Keratinocyte (primary cell): ENCODE data around the gene SAE1. TPM values are rescaled to one million over a fixed set of nuclear protein-coding genes. Genes with fewer than 3 reads are reported as not detected.
A peak's percentile ranks its signal among the peaks of the same experiment; 100 is the strongest.

ENCODE experiments used
- DNase-seq: peaks from one replicate; pipeline ENCODE4 v3.0.0-alpha.2; 2011; ENCODE audit warnings: low read depth, missing footprints, low spot score
- FAIRE-seq: peaks from 2 replicates; lab custom pipeline; 2011; peaks lifted over from hg19 to GRCh38; lab: Jason Lieb, UNC
- H2AFZ ChIP-seq: 2 replicates; pipeline ENCODE4 v1.6.0; 2012; ENCODE audit warnings: low read length, control low read depth, inconsistent platforms; ENCODE audit not compliant: control insufficient read depth
- H3K27ac ChIP-seq: 2 replicates; pipeline ENCODE4 v1.5.1; 2011; ENCODE audit warnings: low read length; ENCODE audit not compliant: control insufficient read depth, insufficient read depth
- H3K27me3 ChIP-seq: 3 replicates; pipeline ENCODE4 v1.6.0; 2011; ENCODE audit warnings: low read length; ENCODE audit not compliant: control insufficient read depth, insufficient read depth; ENCODE audit errors: extremely low read depth
- H3K36me3 ChIP-seq, 2 experiments: 2 replicates in 1 of 2; 3 replicates in 1 of 2; pipeline ENCODE4 v1.5.1; 2011; ENCODE audit warnings: low read length in 2 of 2, mild to moderate bottlenecking in 1 of 2; ENCODE audit not compliant: control insufficient read depth in 2 of 2, insufficient read depth in 2 of 2; ENCODE audit errors: extremely low read depth in 1 of 2
- H3K4me1 ChIP-seq: 3 replicates; pipeline ENCODE4 v1.5.1; 2011; ENCODE audit warnings: low read length; ENCODE audit not compliant: control insufficient read depth, insufficient read depth; ENCODE audit errors: extremely low read depth
- H3K4me2 ChIP-seq: 3 replicates; pipeline ENCODE4 v1.6.0; 2011; ENCODE audit warnings: low read depth, low read length; ENCODE audit not compliant: control insufficient read depth, insufficient read depth; ENCODE audit errors: extremely low read depth
- H3K4me3 ChIP-seq, 3 experiments: fragments of 200-600 bp in 1 of 3; sonication (generic) in 1 of 3; 2 replicates in 2 of 3; 3 replicates in 1 of 3; pipeline ENCODE4 v1.5.1; 2011 to 2016; ENCODE audit warnings: low read length in 3 of 3, mild to moderate bottlenecking in 3 of 3, control low read depth in 2 of 3, inconsistent platforms in 1 of 3, low read depth in 1 of 3, mixed read lengths in 1 of 3, mixed run types in 1 of 3, moderate library complexity in 1 of 3; ENCODE audit not compliant: control insufficient read depth in 2 of 3, insufficient read depth in 2 of 3; ENCODE audit errors: extremely low read depth in 1 of 3
- H3K79me2 ChIP-seq: 2 replicates; pipeline ENCODE4 v1.6.0; 2012; ENCODE audit warnings: low read length; ENCODE audit not compliant: control insufficient read depth, insufficient read depth
- H3K9ac ChIP-seq: 3 replicates; pipeline ENCODE4 v1.6.0; 2011; ENCODE audit warnings: low read length; ENCODE audit not compliant: control insufficient read depth, insufficient read depth; ENCODE audit errors: extremely low read depth
- H3K9me1 ChIP-seq: 3 replicates; pipeline ENCODE4 v1.6.0; 2011; ENCODE audit warnings: low read length; ENCODE audit not compliant: control insufficient read depth, insufficient read depth; ENCODE audit errors: extremely low read depth
- H3K9me3 ChIP-seq: 2 replicates; pipeline ENCODE4 v1.5.1; 2012; ENCODE audit warnings: low read depth, low read length; ENCODE audit not compliant: control insufficient read depth
- H4K20me1 ChIP-seq: 3 replicates; pipeline ENCODE4 v1.6.0; 2011; ENCODE audit warnings: low read length; ENCODE audit not compliant: control insufficient read depth, insufficient read depth; ENCODE audit errors: extremely low read depth
- EZH2 ChIP-seq: IDR thresholded peaks from one replicate; pipeline ENCODE4 v1.6.1; 2012; ENCODE audit warnings: inconsistent platforms, mild to moderate bottlenecking, low read length, moderate library complexity
- dilution Hi-C: fragments of 300-500 bp; cut with MboI; formaldehyde crosslinking; loops from one replicate; pipeline ENCODE4 v1.7.0; 2020; ENCODE audit warnings: low sequenced_read_pairs; ENCODE audit not compliant: extremely low pct_ligation_motif_present
- polyA plus RNA-seq, 5 experiments: library from polyadenylated mRNA; depleted of rRNA in 3 of 5; stranded (reverse) in 3 of 5; stranded (forward) in 1 of 5; unstranded in 1 of 5; fragments of >200 nt; gene quantifications; 1 replicate in 1 of 5; 2 replicates in 3 of 5; 3 replicates in 1 of 5; pipeline versions ENCODE4 v1.2.1 to v1.2.3, GENCODE V29; 2011 to 2012; ENCODE audit warnings: missing spikeins in 2 of 5, low read depth in 1 of 5, low replicate concordance in 1 of 5
- TF ChIP-seq, protein P1 (sequence below), 3 experiments: IDR thresholded peaks in 1 of 3; conservative IDR thresholded peaks in 1 of 3; optimal IDR thresholded peaks in 1 of 3; 2 replicates in 2 of 3; 3 replicates in 1 of 3; pipeline versions ENCODE3 to v1.5.1; 2011; ENCODE audit warnings: low read length in 3 of 3, mild to moderate bottlenecking in 3 of 3, moderate library complexity in 2 of 3, control low read depth in 1 of 3, inconsistent platforms in 1 of 3; ENCODE audit not compliant: insufficient read depth in 2 of 3; ENCODE audit errors: extremely low read depth in 1 of 3

SAE1 gene
- polyA plus RNA-seq, 1 donor (not counting 4 experiments of a cell fraction or from before 2014, with no cell fraction given), result 102 TPM

DNA sequence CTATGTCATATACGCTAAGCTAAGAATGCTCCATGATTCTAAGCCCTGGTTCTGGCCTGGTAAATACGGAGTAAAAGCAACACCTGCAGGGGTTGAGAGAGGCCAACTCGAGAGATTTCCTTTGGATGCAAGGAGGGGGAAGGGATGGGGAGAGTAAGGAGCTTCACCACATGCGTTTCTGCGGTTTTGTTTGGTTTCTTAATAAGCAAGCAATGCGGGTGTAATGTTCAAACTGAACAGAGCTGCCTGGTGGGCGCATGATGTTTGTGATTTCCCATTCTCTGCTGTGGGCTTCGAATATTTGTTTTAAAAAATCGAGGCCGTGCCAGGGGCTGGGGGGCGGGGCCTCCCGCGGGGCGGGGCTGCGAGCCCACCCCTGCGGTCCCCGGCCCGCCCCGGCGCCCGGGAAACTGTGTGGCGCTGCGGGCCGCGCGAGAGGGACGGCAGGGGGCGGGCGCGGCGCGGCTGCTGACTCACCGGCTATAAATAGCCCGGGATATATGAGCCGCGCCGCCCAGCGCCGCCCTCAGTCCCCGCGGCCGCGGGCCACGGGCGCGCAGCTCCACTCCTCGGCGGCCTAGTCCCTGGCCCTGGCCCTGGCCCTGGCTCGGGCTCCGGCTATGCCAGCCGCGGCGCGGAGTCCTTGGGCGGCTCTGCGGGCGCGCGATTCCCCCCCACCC lies 95.3 kb downstream of the SAE1 start:
- TF ChIP-seq, protein P1, sequence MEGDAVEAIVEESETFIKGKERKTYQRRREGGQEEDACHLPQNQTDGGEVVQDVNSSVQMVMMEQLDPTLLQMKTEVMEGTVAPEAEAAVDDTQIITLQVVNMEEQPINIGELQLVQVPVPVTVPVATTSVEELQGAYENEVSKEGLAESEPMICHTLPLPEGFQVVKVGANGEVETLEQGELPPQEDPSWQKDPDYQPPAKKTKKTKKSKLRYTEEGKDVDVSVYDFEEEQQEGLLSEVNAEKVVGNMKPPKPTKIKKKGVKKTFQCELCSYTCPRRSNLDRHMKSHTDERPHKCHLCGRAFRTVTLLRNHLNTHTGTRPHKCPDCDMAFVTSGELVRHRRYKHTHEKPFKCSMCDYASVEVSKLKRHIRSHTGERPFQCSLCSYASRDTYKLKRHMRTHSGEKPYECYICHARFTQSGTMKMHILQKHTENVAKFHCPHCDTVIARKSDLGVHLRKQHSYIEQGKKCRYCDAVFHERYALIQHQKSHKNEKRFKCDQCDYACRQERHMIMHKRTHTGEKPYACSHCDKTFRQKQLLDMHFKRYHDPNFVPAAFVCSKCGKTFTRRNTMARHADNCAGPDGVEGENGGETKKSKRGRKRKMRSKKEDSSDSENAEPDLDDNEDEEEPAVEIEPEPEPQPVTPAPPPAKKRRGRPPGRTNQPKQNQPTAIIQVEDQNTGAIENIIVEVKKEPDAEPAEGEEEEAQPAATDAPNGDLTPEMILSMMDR (optimal IDR thresholded peaks at IDR 0.05 in 1 of 3, IDR thresholded peaks at IDR 0.05 in 1 of 3, conservative IDR thresholded peaks at IDR 0.05 in 1 of 3; ENCODE audit: extremely low read depth in 1 of 3, insufficient read depth in 2 of 3, low read length in 3 of 3), result peak in 2 of 3 experiments; percentile 9 to 26
- TF ChIP-seq EZH2, result no peak
- peak overlapping the region; percentile 71 for H3K9ac ChIP-seq
- peak; percentile 34 for FAIRE-seq

DNA sequence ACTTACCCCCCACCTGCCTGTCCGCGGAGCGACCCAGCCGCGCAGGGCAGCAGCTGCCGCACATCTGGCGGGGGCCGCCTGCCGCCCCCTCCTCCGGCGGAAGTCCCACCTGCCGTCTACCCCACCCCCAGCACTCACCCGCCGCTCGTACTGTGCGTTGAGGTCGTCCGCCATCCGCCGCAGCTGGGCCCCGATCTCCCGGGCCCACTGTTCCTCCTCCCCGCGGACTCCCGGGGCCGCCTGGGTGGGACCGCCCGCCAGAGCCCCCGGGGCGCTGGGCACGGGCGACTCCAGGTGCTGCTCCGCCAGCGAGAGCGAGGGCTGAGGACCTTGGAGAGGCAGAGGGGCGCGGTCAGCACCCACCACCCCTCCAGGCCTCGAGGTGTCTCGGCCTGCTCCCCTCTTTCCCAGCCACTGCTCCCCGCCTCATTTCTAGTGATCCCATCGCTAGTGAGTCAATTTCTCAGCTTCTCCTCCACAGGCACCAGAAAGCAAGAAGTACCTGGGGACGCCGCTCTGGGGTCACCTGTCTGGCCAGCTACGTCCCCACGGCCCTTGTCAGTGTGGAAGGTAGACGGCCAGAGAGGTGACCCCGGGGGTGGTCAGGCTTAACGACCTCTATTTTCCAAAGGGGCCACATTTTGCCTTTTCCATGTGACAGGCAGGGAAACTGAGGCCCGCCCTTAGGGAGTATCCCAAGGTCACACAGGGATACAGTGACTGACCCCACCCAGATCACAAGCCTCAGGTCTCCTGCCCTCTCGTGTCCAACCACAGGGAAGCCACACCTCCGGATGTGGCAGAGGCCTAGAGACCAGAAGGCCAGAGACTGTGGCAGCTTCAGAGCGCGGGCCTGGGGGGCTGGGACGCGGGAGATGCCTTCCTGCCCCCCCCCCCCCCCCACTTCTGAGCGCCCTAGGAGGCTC lies 96.1 kb downstream of the SAE1 start:
- H4K20me1 ChIP-seq, result no peaks in the 10 kb centered on the region
- H3K27ac ChIP-seq, result peak overlapping the region; percentile 63
- no peak for DNase-seq
- H3K36me3 ChIP-seq, result peaks cover 0 to 1% of the 10 kb centered on the region in 2 experiments
- H3K9me1 ChIP-seq, result no peaks in the 10 kb centered on the region
- TF ChIP-seq, protein P1 (optimal IDR thresholded peaks at IDR 0.05 in 1 of 3, IDR thresholded peaks at IDR 0.05 in 1 of 3, conservative IDR thresholded peaks at IDR 0.05 in 1 of 3; ENCODE audit: extremely low read depth in 1 of 3, insufficient read depth in 2 of 3, low read length in 3 of 3), result no peak
- no peak for TF ChIP-seq EZH2
- peaks cover 5% of the 10 kb centered on the region for H3K27me3 ChIP-seq
- H3K4me3 ChIP-seq, result peak overlapping the region; percentile 30 to 49 (median 48)
- peak overlapping the region; percentile 85 for H3K4me2 ChIP-seq
- peaks cover 40% of the 10 kb centered on the region for H3K4me1 ChIP-seq
- peaks cover 3% of the 10 kb centered on the region for H3K79me2 ChIP-seq
- peak overlapping the region; percentile 71 for H3K9ac ChIP-seq
- H3K9me3 ChIP-seq, result no peaks in the 10 kb centered on the region
- no peak overlapping the region for H2AFZ ChIP-seq
- FAIRE-seq, result no peak
- dilution Hi-C loops, result no loop called here

More for the DNA sequence above, 95.3 kb downstream of the SAE1 start:
- Histone ChIP-seq H3K27ac (peak overlapping the region; percentile 63), H3K4me3 (peak overlapping the region in 2 of 3 experiments; percentile 30 to 48), H3K9me3 (no peaks in the 10 kb centered on the region), H3K27me3 (peaks cover 5% of the 10 kb centered on the region), H3K79me2 (peaks cover 3% of the 10 kb centered on the region), H3K9me1 (no peaks in the 10 kb centered on the region), H3K4me1 (peaks cover 35% of the 10 kb centered on the region), H3K4me2 (peak overlapping the region; percentile 85), H4K20me1 (no peaks in the 10 kb centered on the region), H3K36me3 (peaks cover 0 to 3% of the 10 kb centered on the region in 2 experiments), H2AFZ (peak overlapping the region; percentile 12)
- DNase-seq, result no peak
- dilution Hi-C loops, result no loop called here
